Measurements from ENCODE around the gene TELO2.

The TELO2 gene

DNA sequence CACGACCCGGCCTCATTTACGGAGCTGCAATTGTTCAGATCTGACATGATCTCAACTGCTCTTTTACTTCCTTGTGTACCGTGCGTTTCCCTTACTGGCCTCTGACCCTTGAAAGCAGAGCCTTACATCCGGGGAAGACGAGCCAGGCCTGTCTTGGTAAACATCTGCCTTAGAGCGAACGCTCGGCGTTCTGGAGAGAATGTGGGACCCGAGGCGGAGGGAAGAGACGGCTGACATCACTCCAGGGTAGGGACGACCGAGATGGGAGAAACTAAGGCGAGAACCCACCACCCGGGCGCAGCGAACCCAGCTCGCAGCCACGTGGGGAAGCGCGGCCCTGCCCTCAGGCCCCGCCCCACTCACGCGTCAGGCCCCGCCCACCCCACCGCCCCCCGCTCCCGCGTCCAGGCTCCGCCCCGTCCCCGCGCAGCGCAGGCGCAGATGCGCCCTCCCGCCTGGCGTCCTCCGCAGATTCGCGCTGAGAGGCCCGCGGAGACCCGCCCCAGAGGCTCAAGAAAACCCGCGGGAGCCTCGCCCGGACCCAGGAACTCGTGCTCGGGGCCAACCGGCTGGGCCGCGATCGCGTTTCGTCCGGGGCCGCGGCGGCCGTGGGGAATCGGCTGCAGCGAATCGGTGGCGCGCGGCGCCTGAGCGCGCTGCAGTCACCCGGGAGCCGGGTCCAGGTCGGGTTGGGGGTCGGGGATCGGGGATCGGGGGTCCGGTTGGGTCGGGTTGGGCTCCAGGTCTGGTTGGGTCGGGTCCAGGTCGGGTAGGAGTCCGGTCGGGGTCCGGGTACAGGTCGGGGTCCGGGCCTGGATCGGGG lies at the start of gene TELO2:
Gene TELO2 (plus strand): TSS at position 438 of the 823 bp plus-strand sequence. CDS start 922 bp downstream, outside the sequence.
- H3K4me3 ChIP-seq (ENCODE audit: low read depth, low read length): peak within 1 kb of the TSS; percentile 74
- no peak for TF ChIP-seq CTCF (conservative IDR thresholded peaks at IDR 0.05; ENCODE audit: low read depth, low read length)
- DNase-seq (ENCODE audit: low read depth): peak; percentile 80

- no peak overlapping the region for H3K4me3 ChIP-seq (ENCODE audit: low read depth, low read length)
- DNase-seq (ENCODE audit: low read depth): no peak
- no peak for TF ChIP-seq CTCF (conservative IDR thresholded peaks at IDR 0.05; ENCODE audit: low read depth, low read length)
These were observed 49.7 kb upstream of the TELO2 start for GRCh38 chr16:1443403-1443973.

DNA sequence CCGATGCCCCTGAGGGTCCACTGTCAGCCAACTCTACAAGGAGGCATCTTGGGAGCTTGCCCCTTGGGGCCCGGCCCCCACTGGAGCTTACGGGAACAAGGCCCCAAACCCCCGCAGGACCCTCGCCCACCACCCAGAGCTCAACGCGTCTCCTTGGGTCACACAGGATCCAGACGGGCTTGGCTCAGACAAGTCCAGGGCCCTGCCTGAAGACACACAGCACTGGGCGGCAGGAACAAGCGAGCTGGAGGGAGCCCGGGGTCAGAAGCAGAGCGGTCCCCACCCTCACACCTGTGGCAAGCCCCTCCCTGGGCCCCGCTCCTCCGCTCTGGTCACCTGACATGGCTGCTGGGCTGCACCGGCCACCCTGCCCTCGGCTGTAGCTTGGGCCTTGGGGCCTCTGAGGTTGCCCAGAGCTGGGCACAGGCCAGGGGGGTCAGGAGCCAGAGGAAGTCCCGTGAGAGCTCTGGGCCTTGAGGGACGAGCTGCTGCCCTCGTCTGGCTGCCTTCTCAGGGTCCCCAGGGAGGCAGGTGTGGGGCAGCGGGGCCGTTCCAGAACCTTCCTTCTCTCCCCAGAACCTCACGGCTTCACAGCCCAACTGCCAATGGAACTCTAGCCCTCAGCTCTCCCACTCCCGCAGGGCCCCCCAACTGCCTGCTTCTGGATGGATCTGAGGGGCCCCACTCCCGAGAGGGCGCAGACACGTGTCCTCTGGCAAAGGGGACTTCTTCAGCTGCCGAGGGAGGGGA lies 49.0 kb upstream of the TELO2 start, which contains the start of gene CCDC154:
Gene CCDC154 (minus strand): TSS at position 577 of the 750 bp plus-strand sequence. CDS start 234 bp downstream, at position 343.
- H3K4me3 ChIP-seq (ENCODE audit: low read depth, low read length): no peak within 1 kb of the TSS
- no peak for TF ChIP-seq CTCF (conservative IDR thresholded peaks at IDR 0.05; ENCODE audit: low read depth, low read length)
- DNase-seq (ENCODE audit: low read depth): no peak

DNA sequence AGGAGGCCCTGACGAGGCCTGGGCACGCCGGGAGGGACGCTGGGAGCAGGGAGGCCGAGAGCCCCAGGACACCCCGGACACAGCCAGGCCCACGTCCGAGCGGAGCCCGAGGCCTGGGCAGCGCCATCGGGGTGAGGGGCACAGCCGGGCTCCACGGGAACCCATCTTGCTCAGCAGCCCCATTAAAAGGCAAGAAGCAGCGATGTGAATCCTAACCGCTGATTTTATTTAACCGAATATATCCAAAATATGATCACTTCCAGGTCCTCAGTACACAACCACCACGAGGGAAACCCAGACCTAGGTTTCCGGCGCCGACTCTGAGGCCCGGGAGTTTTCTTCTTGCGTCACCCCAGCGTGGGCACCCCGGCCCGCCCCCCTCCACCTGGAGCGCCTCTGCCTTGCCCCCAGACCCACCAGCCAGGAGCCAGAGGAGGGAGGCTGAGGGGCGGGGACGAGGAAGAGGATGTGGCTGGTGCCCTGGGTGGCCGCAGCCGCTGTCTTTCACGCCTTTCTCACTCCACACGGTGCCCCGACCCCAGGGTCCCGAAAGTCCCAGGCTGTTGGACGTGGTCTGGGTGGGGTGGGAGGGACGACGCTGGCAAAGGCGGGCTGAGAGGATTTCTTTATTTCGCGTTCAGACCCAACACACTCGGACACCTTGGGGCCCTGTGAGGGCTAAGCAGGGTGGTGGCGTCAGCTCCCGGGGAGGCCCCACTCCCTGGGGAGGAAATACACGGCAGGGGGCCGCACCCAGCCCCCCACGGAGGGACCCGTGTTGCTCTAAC lies 48.2 kb upstream of the TELO2 start:
- H3K4me3 ChIP-seq (ENCODE audit: low read depth, low read length): no peak overlapping the region
- TF ChIP-seq CTCF (conservative IDR thresholded peaks at IDR 0.05; ENCODE audit: low read depth, low read length): no peak
- no peak for DNase-seq (ENCODE audit: low read depth)

GRCh38 chr16:1445518-1446203 lies 47.5 kb upstream of the TELO2 start:
- no peak for DNase-seq (ENCODE audit: low read depth)

More at GRCh38 chr16:1445518-1446203, 47.5 kb upstream of the TELO2 start:
- no peak for TF ChIP-seq CTCF (conservative IDR thresholded peaks at IDR 0.05; ENCODE audit: low read depth, low read length)
- no peak overlapping the region for H3K4me3 ChIP-seq (ENCODE audit: low read depth, low read length)

All from choroid plexus epithelial cell (primary cell).